ENCODE data around the gene PAWR.
"Not testable (repeated sequence)": the region's sequence is repeated elsewhere in the genome, so short reads cannot be mapped to it uniquely, and the experiment has no call there.

The PAWR gene

GRCh38 chr12:79668113-79668512, 22.7 kb downstream of the PAWR start:
- H3K4me3 Mint-ChIP-seq = no peak overlapping the region
- H3K27me3 Mint-ChIP-seq = no peaks in the 10 kb centered on the region
- no peak overlapping the region for H3K27ac Mint-ChIP-seq
- peaks cover 6% of the 10 kb centered on the region for H3K9me3 Mint-ChIP-seq
- no peaks in the 10 kb centered on the region for H3K4me1 Mint-ChIP-seq
- no peaks in the 10 kb centered on the region for H3K36me3 Mint-ChIP-seq

GRCh38 chr12:79665212-79665887, 25.4 kb downstream of the PAWR start:
- no peaks in the 10 kb centered on the region for H3K36me3 Mint-ChIP-seq
- H3K4me1 Mint-ChIP-seq = no peaks in the 10 kb centered on the region
- no peaks in the 10 kb centered on the region for H3K27me3 Mint-ChIP-seq
- no peaks in the 10 kb centered on the region for H3K9me3 Mint-ChIP-seq
- no peak overlapping the region for H3K4me3 Mint-ChIP-seq
- no peak overlapping the region for H3K27ac Mint-ChIP-seq

- Mint-ChIP-seq H3K27ac (no peak overlapping the region), H3K9me3 (no peaks in the 10 kb centered on the region), H3K4me3 (no peak overlapping the region), H3K36me3 (no peaks in the 10 kb centered on the region), H3K27me3 (peaks cover 2% of the 10 kb centered on the region), H3K4me1 (no peaks in the 10 kb centered on the region)
Observed at GRCh38 chr12:79664518-79664917, 26.2 kb downstream of the PAWR start.

- H3K4me1 Mint-ChIP-seq = no peaks in the 10 kb centered on the region
Observed at GRCh38 chr12:79662046-79662811, 28.5 kb downstream of the PAWR start.

GRCh38 chr12:79661629-79662028, 29.1 kb downstream of the PAWR start:
- Mint-ChIP-seq H3K36me3 (no peaks in the 10 kb centered on the region), H3K4me3 (no peak overlapping the region), H3K27me3 (peaks cover 2% of the 10 kb centered on the region), H3K4me1 (no peaks in the 10 kb centered on the region), H3K9me3 (no peaks in the 10 kb centered on the region), H3K27ac (no peak overlapping the region)

More at GRCh38 chr12:79662046-79662811, 28.5 kb downstream of the PAWR start:
- Mint-ChIP-seq H3K4me3 (no peak overlapping the region), H3K36me3 (no peaks in the 10 kb centered on the region), H3K9me3 (no peaks in the 10 kb centered on the region), H3K27me3 (peaks cover 2% of the 10 kb centered on the region), H3K27ac (no peak overlapping the region)

- H3K4me3 Mint-ChIP-seq = no peak overlapping the region
- no peak overlapping the region for H3K27ac Mint-ChIP-seq
- no peaks in the 10 kb centered on the region for H3K4me1 Mint-ChIP-seq
- no peaks in the 10 kb centered on the region for H3K36me3 Mint-ChIP-seq
- H3K9me3 Mint-ChIP-seq = no peaks in the 10 kb centered on the region
- H3K27me3 Mint-ChIP-seq = peaks cover 2% of the 10 kb centered on the region
Observed at GRCh38 chr12:79659961-79660431, 30.8 kb downstream of the PAWR start.

GRCh38 chr12:79658221-79658620, 32.5 kb downstream of the PAWR start:
- peaks cover 2% of the 10 kb centered on the region for H3K27me3 Mint-ChIP-seq
- H3K36me3 Mint-ChIP-seq = no peaks in the 10 kb centered on the region
- H3K4me1 Mint-ChIP-seq = no peaks in the 10 kb centered on the region
- no peaks in the 10 kb centered on the region for H3K9me3 Mint-ChIP-seq
- H3K4me3 Mint-ChIP-seq = no peak overlapping the region
- no peak overlapping the region for H3K27ac Mint-ChIP-seq

- no peaks in the 10 kb centered on the region for H3K4me1 Mint-ChIP-seq
- H3K4me3 Mint-ChIP-seq = no peak overlapping the region
- H3K27me3 Mint-ChIP-seq = peaks cover 2% of the 10 kb centered on the region
- H3K9me3 Mint-ChIP-seq = no peaks in the 10 kb centered on the region
- no peaks in the 10 kb centered on the region for H3K36me3 Mint-ChIP-seq
- H3K27ac Mint-ChIP-seq = no peak overlapping the region
Observed at GRCh38 chr12:79657136-79657535, 33.6 kb downstream of the PAWR start.

- Mint-ChIP-seq H3K4me3 (no peak overlapping the region), H3K36me3 (no peaks in the 10 kb centered on the region), H3K4me1 (no peaks in the 10 kb centered on the region), H3K27me3 (no peaks in the 10 kb centered on the region), H3K9me3 (no peaks in the 10 kb centered on the region), H3K27ac (no peak overlapping the region)
Observed at GRCh38 chr12:79655036-79655435, 35.7 kb downstream of the PAWR start.

- no peaks in the 10 kb centered on the region for H3K9me3 Mint-ChIP-seq
- H3K27me3 Mint-ChIP-seq = no peaks in the 10 kb centered on the region
- no peak overlapping the region for H3K4me3 Mint-ChIP-seq
- no peaks in the 10 kb centered on the region for H3K36me3 Mint-ChIP-seq
- H3K4me1 Mint-ChIP-seq = no peaks in the 10 kb centered on the region
- no peak overlapping the region for H3K27ac Mint-ChIP-seq
Observed at GRCh38 chr12:79652521-79652920, 38.2 kb downstream of the PAWR start.

GRCh38 chr12:79650440-79650839, 40.3 kb downstream of the PAWR start:
- H3K27me3 Mint-ChIP-seq = no peaks in the 10 kb centered on the region
- no peaks in the 10 kb centered on the region for H3K9me3 Mint-ChIP-seq
- no peaks in the 10 kb centered on the region for H3K4me1 Mint-ChIP-seq
- H3K4me3 Mint-ChIP-seq = no peak overlapping the region
- H3K36me3 Mint-ChIP-seq = no peaks in the 10 kb centered on the region
- no peak overlapping the region for H3K27ac Mint-ChIP-seq

- Mint-ChIP-seq H3K27me3 (no peaks in the 10 kb centered on the region), H3K27ac (no peak overlapping the region), H3K36me3 (no peaks in the 10 kb centered on the region), H3K9me3 (no peaks in the 10 kb centered on the region), H3K4me1 (no peaks in the 10 kb centered on the region), H3K4me3 (no peak overlapping the region)
Observed at GRCh38 chr12:79648881-79649280, 41.9 kb downstream of the PAWR start.

GRCh38 chr12:79646843-79647242, 43.9 kb downstream of the PAWR start:
- not testable (repeated sequence) for H3K27ac Mint-ChIP-seq, H3K27me3 Mint-ChIP-seq, H3K4me1 Mint-ChIP-seq, H3K36me3 Mint-ChIP-seq, H3K4me3 Mint-ChIP-seq, H3K9me3 Mint-ChIP-seq

- H3K36me3 Mint-ChIP-seq = no peaks in the 10 kb centered on the region
- H3K27me3 Mint-ChIP-seq = no peaks in the 10 kb centered on the region
- no peaks in the 10 kb centered on the region for H3K9me3 Mint-ChIP-seq
- H3K4me1 Mint-ChIP-seq = no peaks in the 10 kb centered on the region
- no peak overlapping the region for H3K27ac Mint-ChIP-seq
- H3K4me3 Mint-ChIP-seq = no peak overlapping the region
Observed at GRCh38 chr12:79645235-79645630, 45.5 kb downstream of the PAWR start.

- Mint-ChIP-seq H3K4me3 (no peak overlapping the region), H3K4me1 (no peaks in the 10 kb centered on the region), H3K9me3 (no peaks in the 10 kb centered on the region), H3K27me3 (no peaks in the 10 kb centered on the region), H3K36me3 (no peaks in the 10 kb centered on the region), H3K27ac (no peak overlapping the region)
Observed at GRCh38 chr12:79644274-79645234, 46.2 kb downstream of the PAWR start.

Measured in activated naive CD4-positive, alpha-beta T cell treated with anti-CD3 and anti-CD28 coated beads, Interleukin-2, amount 50 U/mL, for 24 hours (primary cell).